ENCODE measurements around the gene PTPRZ1.

Gene PTPRZ1

GRCh38 chr7:121831801-121832200 lies 41.2 kb upstream of the PTPRZ1 start:
- TF ChIP-seq GABPA (IDR thresholded peaks at IDR 0.05; ENCODE audit: low read depth): no peak
- no peak for TF ChIP-seq CTCF (IDR thresholded peaks at IDR 0.05; ENCODE audit: insufficient read depth, low read length)
- TF ChIP-seq POLR2AphosphoS5 (IDR thresholded peaks at IDR 0.05; ENCODE audit: low read depth): no peak
- no peak for TF ChIP-seq SPI1 (IDR thresholded peaks at IDR 0.05; ENCODE audit: borderline replicate concordance, low read depth)
- TF ChIP-seq REST (IDR thresholded peaks at IDR 0.05; ENCODE audit: insufficient replicate concordance, low read depth): no peak
- DNase-seq (ENCODE audit: low read depth in 1 of 2, low spot score in 1 of 2): no peak
- H3K27ac ChIP-seq (replicated peaks): no peak overlapping the region

DNA sequence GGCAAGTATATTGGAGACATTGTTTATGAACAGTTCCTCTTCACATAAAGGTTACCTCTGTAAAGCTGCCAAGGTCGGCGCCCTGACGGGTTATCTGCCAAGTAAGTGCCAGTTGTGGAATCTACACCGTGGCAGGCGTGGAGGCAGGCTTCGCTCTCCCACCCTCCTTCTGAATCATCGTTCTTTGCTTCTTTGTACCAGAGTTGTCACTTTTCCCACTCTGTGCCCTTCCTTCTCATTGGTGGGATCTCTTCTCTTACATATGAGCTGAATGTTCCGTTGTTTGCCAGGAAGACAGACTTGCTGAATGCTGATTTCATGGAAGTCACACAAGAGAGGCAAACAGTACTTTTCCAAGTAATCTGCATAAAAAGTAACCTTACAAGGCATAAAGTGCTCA lies 40.6 kb upstream of the PTPRZ1 start:
- H3K4me3 ChIP-seq (replicated peaks; ENCODE audit: insufficient read depth, low read length): no peak overlapping the region
- no peak for TF ChIP-seq REST (IDR thresholded peaks at IDR 0.05; ENCODE audit: insufficient replicate concordance, low read depth)
- no peak for TF ChIP-seq SPI1 (IDR thresholded peaks at IDR 0.05; ENCODE audit: borderline replicate concordance, low read depth)
- no peak for TF ChIP-seq CTCF (IDR thresholded peaks at IDR 0.05; ENCODE audit: insufficient read depth, low read length)
- TF ChIP-seq GABPA (IDR thresholded peaks at IDR 0.05; ENCODE audit: low read depth): no peak
- H3K27ac ChIP-seq (replicated peaks): no peak overlapping the region
- no peak for DNase-seq (ENCODE audit: low read depth in 1 of 2, low spot score in 1 of 2)
- H3K27me3 ChIP-seq (ENCODE audit: insufficient read depth, poor library complexity, severe bottlenecking): no peaks in the 10 kb centered on the region

More at GRCh38 chr7:121831801-121832200, 41.2 kb upstream of the PTPRZ1 start:
- no peaks in the 10 kb centered on the region for H3K27me3 ChIP-seq (ENCODE audit: insufficient read depth, poor library complexity, severe bottlenecking)
- H3K4me3 ChIP-seq (replicated peaks; ENCODE audit: insufficient read depth, low read length): no peak overlapping the region

- no peak for DNase-seq (ENCODE audit: low read depth in 1 of 2, low spot score in 1 of 2)
- Histone ChIP-seq H3K27ac (replicated peaks) (no peak overlapping the region), H3K27me3 (ENCODE audit: insufficient read depth, poor library complexity, severe bottlenecking) (no peaks in the 10 kb centered on the region), H3K4me3 (replicated peaks; ENCODE audit: insufficient read depth, low read length) (no peak overlapping the region)
- no peak for TF ChIP-seq SPI1 (IDR thresholded peaks at IDR 0.05; ENCODE audit: borderline replicate concordance, low read depth)
- no peak for TF ChIP-seq POLR2AphosphoS5 (IDR thresholded peaks at IDR 0.05; ENCODE audit: low read depth)
- no peak for TF ChIP-seq CTCF (IDR thresholded peaks at IDR 0.05; ENCODE audit: insufficient read depth, low read length)
- TF ChIP-seq GABPA (IDR thresholded peaks at IDR 0.05; ENCODE audit: low read depth): no peak
- TF ChIP-seq REST (IDR thresholded peaks at IDR 0.05; ENCODE audit: insufficient replicate concordance, low read depth): no peak
Observed at GRCh38 chr7:121833991-121834390, 39.0 kb upstream of the PTPRZ1 start.

All from HL-60 (cell line).